GM13976 (cell line): ENCODE results near the gene RAB40C.

ENCODE experiments used
- DNase-seq: peaks from one replicate; pipeline ENCODE4 v3.0.0; 2012; ENCODE audit warnings: low spot score
- in situ Hi-C: fragments of 300-500 bp; cut with MboI; formaldehyde crosslinking; loops from one replicate; pipeline ENCODE4 v1.12.0; 2022; ENCODE audit warnings: low sequenced_read_pairs, mixed read lengths, inconsistent platforms; ENCODE audit not compliant: unreplicated experiment
- TF ChIP-seq, protein P1 (sequence below): IDR thresholded peaks from 2 replicates; pipeline ENCODE4 v1.5.1; 2012; ENCODE audit warnings: borderline replicate concordance, mild to moderate bottlenecking; ENCODE audit not compliant: insufficient read depth; ENCODE audit errors: extremely low read depth, missing control alignments, control extremely low read depth

RAB40C gene

DNA sequence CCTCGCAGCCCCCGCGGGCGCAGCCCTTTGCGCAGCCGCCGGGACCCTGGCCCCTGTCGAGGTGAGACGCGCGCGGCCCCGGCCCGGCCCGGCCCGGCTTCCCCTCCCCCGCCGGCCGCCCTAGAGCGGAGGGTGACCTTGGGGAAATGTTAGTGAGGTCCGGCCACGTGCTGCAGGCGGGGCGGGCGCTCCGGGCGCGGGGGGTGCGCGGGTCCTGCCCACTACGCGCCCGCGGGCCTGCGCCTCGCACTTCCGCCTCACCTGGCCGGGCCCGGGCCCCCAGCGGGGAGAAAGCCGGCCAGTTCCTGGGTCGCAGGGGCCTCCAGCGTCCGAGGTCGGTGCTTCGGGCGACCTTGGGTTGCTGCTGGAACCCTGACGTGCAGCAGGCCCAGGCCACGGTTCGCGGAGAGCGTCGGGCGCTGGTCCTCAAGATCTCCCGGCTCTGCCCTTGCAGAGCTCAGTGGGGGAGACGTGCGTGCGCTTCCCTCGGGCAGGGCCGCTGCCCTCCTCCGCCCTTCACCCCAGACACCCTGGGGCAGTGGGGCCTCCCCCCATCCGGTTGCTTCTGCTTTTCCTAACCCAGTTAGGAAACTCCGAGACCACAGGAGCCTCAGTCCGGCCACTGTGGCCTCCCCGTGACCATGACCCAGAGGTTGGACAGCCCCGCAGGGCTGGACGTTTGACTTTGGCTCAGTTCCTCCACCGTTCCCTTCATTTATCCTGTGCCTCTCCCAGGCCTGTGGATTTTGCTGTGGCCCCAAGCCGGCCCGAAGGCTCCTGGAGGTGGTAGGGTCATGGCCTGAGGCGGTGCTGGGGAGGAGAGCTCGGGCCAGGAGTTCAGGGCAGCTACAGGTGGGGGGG is 52.6 kb downstream of the RAB40C start:
- TF ChIP-seq, protein P1, sequence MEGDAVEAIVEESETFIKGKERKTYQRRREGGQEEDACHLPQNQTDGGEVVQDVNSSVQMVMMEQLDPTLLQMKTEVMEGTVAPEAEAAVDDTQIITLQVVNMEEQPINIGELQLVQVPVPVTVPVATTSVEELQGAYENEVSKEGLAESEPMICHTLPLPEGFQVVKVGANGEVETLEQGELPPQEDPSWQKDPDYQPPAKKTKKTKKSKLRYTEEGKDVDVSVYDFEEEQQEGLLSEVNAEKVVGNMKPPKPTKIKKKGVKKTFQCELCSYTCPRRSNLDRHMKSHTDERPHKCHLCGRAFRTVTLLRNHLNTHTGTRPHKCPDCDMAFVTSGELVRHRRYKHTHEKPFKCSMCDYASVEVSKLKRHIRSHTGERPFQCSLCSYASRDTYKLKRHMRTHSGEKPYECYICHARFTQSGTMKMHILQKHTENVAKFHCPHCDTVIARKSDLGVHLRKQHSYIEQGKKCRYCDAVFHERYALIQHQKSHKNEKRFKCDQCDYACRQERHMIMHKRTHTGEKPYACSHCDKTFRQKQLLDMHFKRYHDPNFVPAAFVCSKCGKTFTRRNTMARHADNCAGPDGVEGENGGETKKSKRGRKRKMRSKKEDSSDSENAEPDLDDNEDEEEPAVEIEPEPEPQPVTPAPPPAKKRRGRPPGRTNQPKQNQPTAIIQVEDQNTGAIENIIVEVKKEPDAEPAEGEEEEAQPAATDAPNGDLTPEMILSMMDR = no peak
- peak; percentile 74 for DNase-seq
- in situ Hi-C loops = no loop called here

DNA sequence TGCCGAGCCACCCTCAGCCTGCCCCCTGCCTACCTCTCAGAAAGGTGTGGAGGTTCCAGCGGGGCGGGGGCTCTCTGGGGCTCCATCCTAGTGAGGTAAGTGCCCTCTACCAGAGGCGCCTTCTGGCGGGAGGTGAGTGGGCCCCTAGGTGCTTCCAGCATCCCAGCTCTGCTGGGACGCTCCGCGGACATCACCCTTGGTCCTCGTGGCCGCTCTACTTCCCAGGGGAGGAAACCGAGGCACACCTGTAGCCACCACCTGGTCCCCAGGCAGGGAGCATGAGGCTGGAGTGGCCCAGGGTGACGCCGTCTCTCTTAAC is 53.1 kb downstream of the RAB40C start:
- in situ Hi-C loops = no loop called here
- TF ChIP-seq, protein P1 = no peak
- DNase-seq = no peak

DNA sequence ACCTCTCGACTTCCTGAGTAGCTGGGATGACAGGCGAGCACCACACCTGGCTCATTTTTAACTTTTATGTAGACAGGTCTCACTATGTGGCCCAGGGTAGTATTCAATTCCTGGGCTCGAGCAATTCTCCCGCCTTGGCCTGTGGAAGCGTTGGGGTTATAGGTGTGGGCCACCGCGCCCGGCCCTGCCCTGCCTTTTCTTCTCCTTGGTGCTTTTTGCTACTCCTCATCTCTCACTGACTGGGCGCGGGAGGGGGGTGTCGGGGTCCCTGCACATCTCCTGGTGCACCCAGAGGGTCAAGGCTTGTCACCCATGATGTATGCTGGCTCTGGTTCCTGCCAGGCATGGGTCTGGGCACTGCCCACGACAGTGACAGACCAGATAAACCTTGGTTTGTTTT is 54.7 kb downstream of the RAB40C start:
- in situ Hi-C loops = no loop called here
- DNase-seq = no peak
- TF ChIP-seq, protein P1 = no peak

DNA sequence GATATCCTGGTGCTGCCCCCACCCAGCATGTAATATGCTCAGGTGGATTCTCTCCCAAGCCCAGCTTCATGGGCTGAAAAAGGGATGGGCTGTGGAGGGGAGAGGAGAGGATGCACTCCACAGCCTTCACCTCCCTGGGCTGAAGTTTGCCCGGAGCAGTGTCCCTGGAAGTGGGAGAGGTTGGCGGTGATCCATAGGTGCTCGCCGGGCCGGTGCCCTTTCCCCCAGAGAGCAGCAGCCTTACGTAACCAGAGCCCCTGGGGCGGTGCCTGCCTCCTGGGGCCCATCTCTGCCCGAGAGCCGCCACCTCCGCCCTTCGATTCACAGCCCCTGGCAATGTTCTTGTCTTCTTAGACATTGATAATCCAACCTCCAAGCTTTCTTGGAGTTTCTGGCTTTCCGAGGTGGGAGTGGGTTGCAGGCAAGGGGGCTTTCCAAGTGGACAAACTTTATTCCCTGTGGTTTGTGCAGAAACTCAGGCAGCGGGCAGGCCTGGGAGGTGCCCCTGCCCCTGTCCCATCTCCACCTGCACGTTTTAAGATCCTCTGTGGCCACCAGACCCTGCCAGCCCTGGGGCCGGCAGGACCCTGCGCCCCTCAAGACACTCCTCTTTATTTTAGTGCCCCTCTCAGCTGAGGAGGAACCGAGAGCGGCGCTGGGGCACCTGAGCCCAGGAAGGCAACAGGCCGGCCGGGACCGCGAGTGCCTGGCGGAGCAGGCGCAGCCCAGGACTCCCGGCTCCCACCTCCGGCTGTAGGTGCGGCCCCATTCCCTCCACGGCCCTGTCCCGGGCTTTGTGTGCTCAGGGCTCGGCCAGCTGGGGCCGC is 56.2 kb downstream of the RAB40C start:
- no peak for DNase-seq
- TF ChIP-seq, protein P1 = no peak
- in situ Hi-C loops = no loop called here

DNA sequence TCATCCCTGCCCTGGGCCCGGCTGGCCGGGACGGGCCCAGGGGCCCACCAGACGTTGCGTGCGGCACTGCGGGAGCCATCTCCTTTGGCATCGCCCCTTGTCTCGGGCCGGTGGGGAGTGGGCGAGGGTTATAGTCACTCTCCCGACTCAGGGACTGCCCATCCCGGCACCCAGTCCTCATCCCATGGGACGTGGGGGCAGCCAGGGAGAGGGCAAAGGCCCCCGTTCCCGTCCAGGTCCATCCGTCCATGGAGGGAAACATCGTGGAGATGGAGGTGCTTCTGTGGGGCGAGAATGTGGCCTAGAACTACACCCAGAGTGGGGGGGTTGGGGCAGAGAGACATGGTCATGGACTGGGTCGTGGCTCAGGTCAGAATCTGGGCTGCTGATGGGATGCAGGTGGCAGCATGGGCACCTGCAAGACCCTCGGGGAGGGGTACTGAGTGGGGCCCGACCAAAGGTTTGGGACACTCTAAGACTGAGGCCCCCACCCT is 56.9 kb downstream of the RAB40C start:
- TF ChIP-seq, protein P1 = no peak
- in situ Hi-C loops = no loop called here
- DNase-seq = no peak

DNA sequence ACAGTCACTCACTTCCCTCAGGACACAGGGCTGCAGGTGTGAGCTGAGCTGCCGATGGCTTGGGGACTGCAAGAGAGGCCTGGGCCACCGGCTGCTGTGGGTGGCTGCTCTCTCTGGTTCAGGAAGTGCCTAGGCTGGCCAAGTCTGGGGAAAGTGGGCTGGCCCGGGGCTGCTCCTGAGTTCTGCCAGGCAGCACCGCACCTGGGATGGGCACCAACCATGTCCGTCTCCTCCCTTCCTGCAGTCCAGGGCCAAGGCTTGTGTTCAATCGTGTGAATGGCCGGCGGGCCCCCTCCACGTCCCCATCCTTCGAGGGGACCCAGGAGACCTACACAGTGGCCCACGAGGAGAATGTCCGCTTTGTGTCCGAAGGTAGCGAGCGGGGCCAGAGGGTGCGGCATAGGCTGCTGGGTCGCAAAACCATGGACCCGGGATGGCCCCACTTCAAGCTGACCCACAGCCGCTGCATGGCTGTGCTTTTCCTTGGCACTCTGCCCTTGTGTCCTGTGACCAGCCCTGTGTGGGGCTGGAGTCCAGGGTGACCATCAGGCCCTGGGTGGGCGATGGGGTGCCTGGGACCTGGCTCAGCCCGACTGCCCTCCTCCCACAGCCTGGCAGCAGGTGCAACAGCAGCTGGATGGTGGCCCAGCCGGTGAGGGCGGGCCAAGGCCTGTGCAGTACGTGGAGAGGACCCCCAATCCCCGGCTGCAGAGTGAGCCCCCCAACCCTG is 57.5 kb downstream of the RAB40C start:
- TF ChIP-seq, protein P1 = no peak
- no peak for DNase-seq
- in situ Hi-C loops = no loop called here
